ENCODE results near the gene WFDC8.

The WFDC8 gene

DNA sequence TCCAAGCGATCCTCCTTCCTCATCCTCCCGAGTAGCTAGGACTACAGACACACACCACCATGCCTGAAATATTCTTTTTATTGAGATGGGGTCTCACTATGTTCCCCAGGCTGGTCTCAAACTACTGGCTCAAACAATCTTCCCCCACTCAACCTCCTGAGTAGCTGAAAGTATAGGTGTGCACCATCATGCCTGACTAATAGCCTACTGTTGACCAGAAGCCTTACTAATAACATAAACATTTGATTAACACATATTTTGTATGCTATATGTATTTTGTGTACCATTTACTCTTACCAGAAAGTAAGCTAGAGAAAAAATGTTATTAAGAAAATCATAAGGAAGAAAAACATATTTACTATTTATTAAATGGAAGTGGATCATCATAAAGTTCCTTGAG is 38.5 kb upstream of the WFDC8 start:
- Histone ChIP-seq H4K20me1 (ENCODE audit: insufficient read depth, low read length) (no peaks in the 10 kb centered on the region), H3K9ac (ENCODE audit: low read length) (no peak overlapping the region), H3K27ac (ENCODE audit: low read depth, low read length, poor library complexity, severe bottlenecking) (no peak overlapping the region), H2AFZ (ENCODE audit: low read length) (no peak overlapping the region), H3K4me1 (ENCODE audit: insufficient read depth, low read length, severe bottlenecking) (no peaks in the 10 kb centered on the region), H3F3A (ENCODE audit: insufficient read depth, low read length) (no peaks in the 10 kb centered on the region), H3K27me3 (ENCODE audit: insufficient read depth, low read length) (no peaks in the 10 kb centered on the region), H3K4me2 (ENCODE audit: low read length) (no peak overlapping the region), H3K9me3 (ENCODE audit: low read length) (no peaks in the 10 kb centered on the region), H3K36me3 (ENCODE audit: insufficient read depth, low read length) (no peaks in the 10 kb centered on the region), H3K9me2 (ENCODE audit: low read depth, low read length) (no peaks in the 10 kb centered on the region), H3K79me2 (ENCODE audit: insufficient read depth, low read length) (no peaks in the 10 kb centered on the region), H3K4me3 (ENCODE audit: low read depth, low read length, poor library complexity, severe bottlenecking) (no peak overlapping the region)
- TF ChIP-seq, protein P1, sequence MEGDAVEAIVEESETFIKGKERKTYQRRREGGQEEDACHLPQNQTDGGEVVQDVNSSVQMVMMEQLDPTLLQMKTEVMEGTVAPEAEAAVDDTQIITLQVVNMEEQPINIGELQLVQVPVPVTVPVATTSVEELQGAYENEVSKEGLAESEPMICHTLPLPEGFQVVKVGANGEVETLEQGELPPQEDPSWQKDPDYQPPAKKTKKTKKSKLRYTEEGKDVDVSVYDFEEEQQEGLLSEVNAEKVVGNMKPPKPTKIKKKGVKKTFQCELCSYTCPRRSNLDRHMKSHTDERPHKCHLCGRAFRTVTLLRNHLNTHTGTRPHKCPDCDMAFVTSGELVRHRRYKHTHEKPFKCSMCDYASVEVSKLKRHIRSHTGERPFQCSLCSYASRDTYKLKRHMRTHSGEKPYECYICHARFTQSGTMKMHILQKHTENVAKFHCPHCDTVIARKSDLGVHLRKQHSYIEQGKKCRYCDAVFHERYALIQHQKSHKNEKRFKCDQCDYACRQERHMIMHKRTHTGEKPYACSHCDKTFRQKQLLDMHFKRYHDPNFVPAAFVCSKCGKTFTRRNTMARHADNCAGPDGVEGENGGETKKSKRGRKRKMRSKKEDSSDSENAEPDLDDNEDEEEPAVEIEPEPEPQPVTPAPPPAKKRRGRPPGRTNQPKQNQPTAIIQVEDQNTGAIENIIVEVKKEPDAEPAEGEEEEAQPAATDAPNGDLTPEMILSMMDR (IDR thresholded peaks at IDR 0.05; ENCODE audit: low read length): no peak
- TF ChIP-seq EZH2 (IDR thresholded peaks at IDR 0.05; ENCODE audit: borderline replicate concordance, low read length): no peak

DNA sequence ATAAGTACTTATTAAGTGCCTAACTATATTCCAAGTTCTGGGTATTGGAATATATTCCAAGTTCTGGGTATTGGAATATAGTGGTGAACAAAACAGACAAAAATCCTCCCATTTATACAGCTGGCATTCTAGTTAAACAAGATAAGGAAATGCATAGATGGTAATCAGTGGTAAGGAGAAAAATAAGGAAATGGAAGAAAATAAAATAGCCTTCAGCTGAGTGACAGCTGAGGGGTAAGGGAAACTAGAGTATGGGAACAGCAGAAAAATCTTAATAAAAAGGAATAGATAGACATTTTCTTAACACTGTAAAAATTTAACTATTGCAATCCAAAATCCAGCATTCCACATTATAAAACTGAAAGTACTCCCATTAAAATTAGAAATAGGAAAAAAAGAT is 33.2 kb upstream of the WFDC8 start:
- Histone ChIP-seq H3K27ac (ENCODE audit: low read depth, low read length, poor library complexity, severe bottlenecking) (no peak overlapping the region), H3K4me1 (ENCODE audit: insufficient read depth, low read length, severe bottlenecking) (no peaks in the 10 kb centered on the region), H2AFZ (ENCODE audit: low read length) (no peak overlapping the region), H3K4me3 (ENCODE audit: low read depth, low read length, poor library complexity, severe bottlenecking) (no peak overlapping the region), H3K9me3 (ENCODE audit: low read length) (no peaks in the 10 kb centered on the region), H3K9me2 (ENCODE audit: low read depth, low read length) (no peaks in the 10 kb centered on the region), H3K79me2 (ENCODE audit: insufficient read depth, low read length) (no peaks in the 10 kb centered on the region), H4K20me1 (ENCODE audit: insufficient read depth, low read length) (no peaks in the 10 kb centered on the region), H3K9ac (ENCODE audit: low read length) (no peak overlapping the region), H3K4me2 (ENCODE audit: low read length) (no peak overlapping the region), H3K36me3 (ENCODE audit: insufficient read depth, low read length) (no peaks in the 10 kb centered on the region), H3K27me3 (ENCODE audit: insufficient read depth, low read length) (no peaks in the 10 kb centered on the region), H3F3A (ENCODE audit: insufficient read depth, low read length) (no peaks in the 10 kb centered on the region)
- TF ChIP-seq, protein P1 (IDR thresholded peaks at IDR 0.05; ENCODE audit: low read length): no peak
- TF ChIP-seq EZH2 (IDR thresholded peaks at IDR 0.05; ENCODE audit: borderline replicate concordance, low read length): no peak

DNA sequence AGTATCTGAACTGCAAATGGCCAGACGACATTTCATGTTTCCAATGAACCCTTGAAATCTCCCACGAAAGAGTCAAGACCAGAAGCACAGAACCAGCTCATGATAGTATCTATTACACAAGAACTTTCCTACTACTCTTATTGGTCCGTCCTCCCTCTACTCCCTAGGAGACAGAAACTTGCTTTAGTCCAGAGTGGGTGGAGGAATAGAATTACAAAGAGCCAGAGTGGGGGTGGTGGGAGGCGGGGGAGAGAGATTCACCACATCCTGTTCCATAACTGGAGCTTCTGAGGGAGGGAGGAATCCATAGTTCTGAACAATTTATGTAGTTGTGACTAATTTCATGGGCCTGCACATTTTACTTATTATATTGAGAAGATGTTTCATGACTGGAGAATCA is 32.0 kb upstream of the WFDC8 start:
- no peak overlapping the region for H2AFZ ChIP-seq (ENCODE audit: low read length)
- H3K4me2 ChIP-seq (ENCODE audit: low read length): no peak overlapping the region
- TF ChIP-seq, protein P1 (IDR thresholded peaks at IDR 0.05; ENCODE audit: low read length): no peak
- no peak for TF ChIP-seq EZH2 (IDR thresholded peaks at IDR 0.05; ENCODE audit: borderline replicate concordance, low read length)
- no peaks in the 10 kb centered on the region for H3K9me3 ChIP-seq (ENCODE audit: low read length)
- no peak overlapping the region for H3K4me3 ChIP-seq (ENCODE audit: low read depth, low read length, poor library complexity, severe bottlenecking)
- no peaks in the 10 kb centered on the region for H3K9me2 ChIP-seq (ENCODE audit: low read depth, low read length)
- H4K20me1 ChIP-seq (ENCODE audit: insufficient read depth, low read length): no peaks in the 10 kb centered on the region
- H3K79me2 ChIP-seq (ENCODE audit: insufficient read depth, low read length): no peaks in the 10 kb centered on the region
- H3K9ac ChIP-seq (ENCODE audit: low read length): no peak overlapping the region
- H3K36me3 ChIP-seq (ENCODE audit: insufficient read depth, low read length): no peaks in the 10 kb centered on the region
- H3K27ac ChIP-seq (ENCODE audit: low read depth, low read length, poor library complexity, severe bottlenecking): no peak overlapping the region
- no peaks in the 10 kb centered on the region for H3F3A ChIP-seq (ENCODE audit: insufficient read depth, low read length)
- no peaks in the 10 kb centered on the region for H3K27me3 ChIP-seq (ENCODE audit: insufficient read depth, low read length)
- H3K4me1 ChIP-seq (ENCODE audit: insufficient read depth, low read length, severe bottlenecking): no peaks in the 10 kb centered on the region
